GM21737 (cell line): ENCODE results near the gene TKTL1.
"Not testable (repeated sequence)": the region's sequence is repeated elsewhere in the genome, so short reads cannot be mapped to it uniquely, and the experiment has no call there.

Experiments
- ATAC-seq: cut with Tn5 transposase; IDR thresholded peaks from one replicate; pipeline ENCODE4 v1.9.1; 2021; ENCODE audit warnings: mild to moderate bottlenecking, moderate library complexity; ENCODE audit not compliant: unreplicated experiment

Gene TKTL1

DNA sequence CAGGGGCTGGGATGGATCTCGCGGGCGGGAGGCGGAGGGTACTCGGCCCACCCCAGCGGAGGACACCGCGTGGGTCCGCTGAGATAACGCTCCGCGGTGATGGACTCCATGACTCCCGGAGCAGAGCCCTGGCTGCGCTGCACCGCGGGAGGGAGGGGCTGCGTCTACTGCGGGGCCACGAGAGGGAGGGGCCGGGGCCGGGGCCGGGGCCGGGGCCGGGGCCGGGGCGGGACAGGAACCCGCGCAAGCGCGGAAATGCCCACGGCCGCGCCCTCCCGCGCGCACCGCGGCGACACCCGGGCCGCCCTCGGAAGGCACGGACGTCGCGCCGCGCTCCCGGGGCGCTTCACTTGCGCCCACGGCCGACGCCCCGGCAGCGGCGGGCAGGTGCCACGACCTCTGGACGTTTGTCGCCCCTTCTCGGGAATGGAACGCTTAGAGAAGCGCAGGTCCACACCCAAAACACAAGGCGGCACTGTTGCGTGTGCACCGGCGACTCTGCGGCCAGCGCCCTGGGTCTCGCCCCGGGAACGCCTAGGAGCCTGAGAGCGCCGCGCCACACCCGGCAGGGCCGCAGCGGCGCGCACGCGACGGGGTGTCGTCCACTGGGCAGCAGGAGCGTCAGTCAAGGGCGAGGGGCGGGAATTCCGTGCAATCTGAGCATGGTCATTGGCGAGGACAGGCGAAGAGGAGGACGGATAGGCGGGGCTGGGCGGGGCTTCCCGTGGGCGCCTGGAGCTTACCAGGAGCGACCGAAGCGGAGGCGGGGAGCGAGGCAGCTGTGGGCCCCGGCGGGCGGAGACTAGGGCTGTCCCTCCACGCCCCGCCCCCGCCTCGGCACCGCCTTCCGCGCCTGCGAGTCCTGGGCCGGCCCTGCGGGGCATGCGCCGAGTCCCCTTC, 46.1 kb downstream of the TKTL1 start:
- ATAC-seq: peak; percentile 71

DNA sequence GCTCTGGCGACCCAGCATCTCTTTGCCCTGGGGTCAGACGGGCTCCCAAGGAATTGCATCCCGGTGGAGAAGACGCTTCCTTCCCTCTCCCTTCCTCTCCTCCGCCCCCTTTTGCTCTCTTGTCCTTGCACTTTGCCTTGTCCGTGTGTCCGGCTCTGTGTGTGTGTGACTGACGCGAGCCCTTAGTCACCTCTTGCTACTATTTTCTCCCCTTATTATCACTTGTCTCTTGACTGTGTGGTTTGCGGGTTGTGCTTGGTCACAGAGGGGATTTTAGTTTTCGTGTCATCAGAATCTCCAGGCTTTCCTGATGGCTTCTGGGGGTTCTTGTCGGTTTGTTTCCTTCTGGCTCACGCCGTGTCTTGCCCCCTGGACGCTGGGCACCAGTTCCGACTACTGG, 47.5 kb downstream of the TKTL1 start:
- not testable (repeated sequence) for ATAC-seq

DNA sequence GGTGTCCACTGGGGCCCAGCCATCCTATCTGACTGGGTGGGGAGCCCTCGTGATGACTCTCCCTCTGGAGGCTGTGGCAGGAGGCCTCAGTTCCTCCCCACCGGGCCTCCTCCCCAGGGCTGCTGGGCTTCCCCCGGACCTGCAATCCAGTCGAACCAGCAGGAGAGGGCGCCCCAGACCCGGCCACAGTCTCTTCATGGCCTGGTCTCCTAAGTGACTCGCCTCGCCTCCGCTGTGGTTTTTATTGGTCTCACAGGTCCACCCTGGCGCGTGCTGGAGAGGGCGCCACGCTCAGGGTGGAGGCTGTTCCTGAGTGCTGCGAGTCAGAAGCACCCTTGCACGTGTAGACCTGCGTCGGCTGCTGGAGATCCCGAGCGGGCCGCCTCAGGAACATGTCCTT, 48.0 kb downstream of the TKTL1 start:
- ATAC-seq: peak; percentile 35

DNA sequence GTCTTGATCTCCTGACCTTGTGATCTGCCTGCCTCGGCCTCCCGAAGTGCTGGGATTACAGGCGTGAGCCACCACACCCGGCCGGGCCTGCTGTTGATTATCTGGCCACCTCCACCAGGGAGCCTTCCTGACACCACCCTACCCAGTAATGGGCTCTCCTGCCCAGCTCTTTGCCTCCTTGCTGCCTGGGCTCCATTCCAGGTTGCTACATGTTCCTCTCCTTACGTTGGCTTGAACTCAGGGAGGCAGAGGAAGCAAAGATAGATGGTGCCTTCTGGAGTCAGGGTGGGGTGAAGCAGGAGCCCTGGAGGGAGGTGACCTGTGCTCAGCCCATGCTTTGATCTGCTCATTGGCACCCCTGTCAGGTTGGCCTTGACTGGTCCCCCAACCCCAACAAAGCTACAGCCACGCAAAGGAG, 52.5 kb downstream of the TKTL1 start:
- ATAC-seq: no peak

DNA sequence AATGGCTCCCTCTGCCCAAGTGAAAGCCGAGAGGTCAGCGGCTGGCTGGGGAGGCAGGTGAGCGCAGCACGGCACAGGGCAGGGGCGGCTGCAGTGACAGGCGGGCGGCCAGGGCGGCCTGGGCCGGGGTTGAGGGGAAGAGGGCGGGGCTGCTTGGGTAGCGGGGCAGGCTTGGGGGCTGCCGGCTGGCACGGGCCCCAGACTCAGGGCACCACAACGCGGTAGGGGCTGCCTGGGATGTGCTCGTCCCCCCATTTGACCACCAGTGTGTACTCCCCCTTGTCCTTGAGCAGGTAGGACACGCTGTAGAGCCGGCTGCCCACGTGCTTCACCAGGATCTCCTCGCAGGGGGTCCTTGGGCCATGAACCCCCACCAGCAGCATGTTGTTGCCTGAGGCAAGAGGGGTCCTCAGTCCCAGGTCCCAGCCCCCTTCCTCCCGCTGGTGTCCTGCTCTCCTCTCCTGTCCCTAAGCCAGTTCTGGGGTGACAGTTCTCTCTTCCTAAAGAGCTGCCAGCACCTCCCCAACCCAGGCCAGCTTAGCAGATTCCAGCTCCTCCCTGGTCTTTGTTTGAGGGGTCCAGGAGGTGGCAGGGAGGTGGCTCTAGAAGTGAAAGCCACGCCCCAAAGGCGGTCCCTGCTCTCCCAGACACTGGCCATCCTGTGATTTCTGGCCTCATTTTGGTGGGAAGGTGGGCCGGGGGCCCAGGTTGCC, 53.2 kb downstream of the TKTL1 start:
- no peak for ATAC-seq

DNA sequence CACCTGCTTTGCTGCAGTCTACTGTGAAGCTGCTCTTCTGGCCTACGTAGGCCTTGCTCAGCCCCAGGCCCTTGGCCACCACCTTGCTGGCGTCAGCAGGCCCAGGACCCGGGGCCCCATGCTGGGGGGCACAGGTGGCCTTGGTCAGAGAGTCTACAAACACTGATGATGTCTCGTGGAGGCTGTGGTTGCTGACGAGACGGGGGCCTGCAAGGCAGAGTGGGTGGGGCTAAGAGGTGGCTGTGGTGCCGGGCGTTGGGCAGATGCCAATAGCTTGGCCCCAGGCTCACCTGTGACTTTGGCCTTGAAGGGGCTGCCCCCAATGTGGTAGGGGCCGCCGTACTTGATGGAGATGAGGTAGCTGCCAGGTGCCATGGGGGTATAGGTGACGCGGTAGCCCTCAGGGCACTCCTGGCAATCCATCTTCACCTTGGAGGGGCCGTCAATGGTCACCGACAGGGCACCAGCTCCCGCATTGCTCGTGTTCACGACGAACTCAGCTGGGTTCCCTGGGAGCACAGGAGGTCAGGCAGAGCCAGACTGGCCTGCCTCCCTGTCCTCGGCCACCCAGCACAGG, 53.9 kb downstream of the TKTL1 start:
- no peak for ATAC-seq

DNA sequence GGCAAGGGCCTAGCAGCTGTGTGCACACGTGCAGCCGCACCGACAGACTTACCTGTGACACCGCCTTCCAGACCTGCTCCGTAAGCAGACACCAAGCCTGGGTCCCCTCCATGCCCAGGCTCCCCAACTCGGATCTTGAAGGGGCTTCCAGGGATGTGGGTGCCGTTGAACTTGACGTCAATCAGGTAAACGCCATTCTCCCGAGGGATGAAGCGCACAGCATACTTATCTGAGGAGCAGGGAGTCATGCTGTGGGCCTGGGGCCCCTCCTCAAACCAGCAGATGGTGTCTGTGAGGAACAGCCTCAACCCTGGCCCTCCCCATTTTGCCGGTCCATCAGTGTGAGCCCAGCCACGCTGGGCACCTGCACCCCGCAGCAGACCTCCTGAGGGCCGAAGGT, 54.4 kb downstream of the TKTL1 start:
- ATAC-seq: no peak

DNA sequence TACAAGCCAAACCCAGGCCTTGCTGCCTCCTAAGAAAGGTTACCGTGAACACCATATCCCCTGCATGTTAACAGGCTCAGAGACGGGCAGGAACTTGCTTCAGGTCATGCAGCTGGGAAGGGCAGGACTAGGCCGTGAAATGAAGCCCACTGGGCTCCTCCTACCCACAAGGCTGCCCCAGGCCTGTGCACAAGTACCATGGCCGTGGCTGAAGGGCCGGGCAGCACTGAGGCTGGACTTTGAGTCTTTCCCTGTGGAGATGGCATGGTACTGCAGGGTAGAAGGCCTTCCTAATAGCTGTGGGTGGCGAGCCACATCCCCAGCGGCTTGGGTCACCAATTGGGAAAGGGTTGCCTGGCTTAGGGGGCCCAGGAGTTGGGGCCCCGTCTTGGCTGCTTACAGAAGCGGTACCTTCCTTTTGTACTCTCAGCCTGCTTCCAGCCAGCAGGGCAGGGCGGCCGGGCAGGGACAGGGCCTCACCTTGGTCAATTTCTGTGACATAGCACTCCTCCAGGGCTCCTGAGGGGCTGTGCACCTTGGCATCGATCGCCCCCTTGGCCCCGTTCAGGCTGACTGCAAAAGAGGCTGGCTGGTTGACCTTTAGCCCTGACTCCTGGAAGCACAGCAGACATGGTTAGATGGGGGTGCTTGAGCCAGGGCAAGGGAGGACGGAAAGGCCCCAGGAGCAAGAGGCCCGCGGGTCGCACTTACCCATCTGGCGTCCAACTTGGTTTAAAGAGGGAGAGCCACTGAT, 55.0 kb downstream of the TKTL1 start:
- ATAC-seq: no peak

DNA sequence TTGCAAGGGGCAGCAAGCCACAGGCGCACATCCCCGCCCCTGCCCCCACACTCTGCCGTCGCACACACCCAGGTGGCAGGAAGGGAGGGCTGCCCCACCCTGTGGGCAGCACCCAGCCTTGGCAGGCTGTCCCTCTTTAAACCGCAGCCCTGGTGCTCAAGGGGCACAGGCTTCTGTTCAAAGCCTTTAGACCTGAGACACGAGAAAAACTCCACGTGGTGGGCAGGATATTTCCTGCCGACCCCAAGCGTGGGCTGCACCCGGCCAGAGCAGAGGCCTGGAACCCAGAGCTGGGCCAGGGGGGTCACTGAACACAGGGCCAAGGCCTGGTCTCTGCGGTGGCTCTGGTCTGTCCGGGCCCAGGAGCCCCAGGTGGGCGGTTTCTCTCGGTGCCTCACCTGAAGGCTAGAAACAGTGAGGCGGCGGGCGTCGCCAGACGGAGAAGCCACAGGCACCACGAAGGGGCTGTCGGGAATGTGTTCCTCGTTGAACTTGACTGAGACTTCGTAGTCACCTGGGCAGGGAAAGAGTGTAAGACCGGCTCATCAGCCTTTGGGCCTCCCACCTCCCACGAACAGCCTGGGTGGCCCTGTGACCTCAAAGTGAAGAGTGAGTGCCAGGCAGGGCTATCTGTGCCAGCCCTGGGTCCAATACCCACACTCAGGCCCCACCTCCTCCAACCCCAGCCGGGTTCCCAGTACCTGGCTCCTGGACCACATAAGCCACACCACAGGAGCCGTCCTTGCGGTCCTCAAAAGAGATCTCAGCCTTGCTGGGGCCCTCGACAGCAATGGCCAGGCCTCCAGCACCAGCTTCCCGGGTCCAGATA, 55.8 kb downstream of the TKTL1 start:
- ATAC-seq: no peak

DNA sequence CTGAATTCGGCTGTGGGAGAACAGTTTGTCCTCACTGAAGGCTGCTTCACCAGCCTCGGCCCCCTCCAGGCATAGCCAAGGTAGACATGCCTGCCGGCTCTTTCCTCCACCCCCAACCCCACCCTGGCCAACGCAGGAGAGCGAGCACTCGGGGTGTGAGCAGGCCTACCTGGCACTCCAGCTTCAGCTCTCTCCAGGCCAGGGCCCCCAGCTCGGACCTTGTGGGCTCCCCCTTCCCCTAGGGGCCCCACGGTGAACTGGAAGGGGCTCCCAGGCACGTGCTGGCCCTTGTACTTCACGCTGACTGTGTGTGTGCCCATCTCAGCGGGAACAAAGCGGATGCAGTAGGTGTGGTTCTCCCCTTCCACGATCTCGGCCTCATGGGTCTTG, 56.4 kb downstream of the TKTL1 start:
- no peak for ATAC-seq

DNA sequence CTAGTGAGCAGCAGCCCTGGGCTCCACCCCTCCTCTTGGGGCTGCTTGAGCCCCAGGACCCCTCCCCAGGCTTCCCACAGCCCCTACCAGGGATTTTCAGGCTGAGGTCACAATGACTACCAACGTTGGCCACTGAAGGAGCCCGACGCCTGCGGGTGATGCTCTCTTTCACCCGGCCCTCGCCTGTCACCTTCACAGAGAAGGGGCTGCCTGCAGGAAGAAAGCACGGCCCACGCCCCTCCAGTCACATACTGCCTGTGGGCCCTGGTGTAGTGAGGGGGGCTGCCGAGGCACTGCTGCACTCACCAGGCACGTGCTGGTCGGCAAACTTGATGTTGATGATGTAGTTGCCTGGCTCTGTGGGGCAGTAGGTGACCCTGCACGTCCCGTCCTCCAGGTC, 56.9 kb downstream of the TKTL1 start:
- ATAC-seq: no peak

DNA sequence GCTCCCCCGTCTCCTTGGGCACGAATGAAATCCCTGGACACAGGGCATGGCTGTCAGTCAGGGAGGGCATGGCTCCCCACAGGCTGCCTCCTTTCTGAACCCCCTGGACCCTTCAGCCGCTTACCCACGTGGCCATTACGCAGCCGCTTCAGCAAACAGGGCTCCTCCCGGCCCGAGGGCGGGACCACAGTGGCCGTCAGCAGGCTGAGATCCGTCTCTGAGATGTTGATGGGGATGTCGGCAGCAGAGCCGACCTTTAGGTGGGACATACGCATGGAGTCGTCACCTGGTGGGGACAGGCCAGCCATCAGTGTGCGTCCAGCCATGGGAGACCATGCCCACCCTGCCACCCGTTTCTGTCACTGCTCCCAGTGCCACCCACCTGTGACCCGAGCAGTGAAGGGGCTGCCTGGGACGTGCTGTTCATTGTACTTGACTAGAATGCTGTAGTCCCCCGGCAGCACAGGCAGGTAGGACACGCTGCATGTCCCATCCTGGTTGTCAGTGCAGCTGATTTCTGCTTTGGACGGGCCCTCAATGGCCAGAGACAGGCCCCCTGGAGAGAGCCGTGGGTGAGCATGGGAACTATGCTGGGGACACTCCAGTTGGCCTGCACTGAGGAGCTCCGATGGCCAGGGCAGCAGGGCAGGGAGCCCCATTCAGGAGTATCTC, 57.7 kb downstream of the TKTL1 start:
- no peak for ATAC-seq

DNA sequence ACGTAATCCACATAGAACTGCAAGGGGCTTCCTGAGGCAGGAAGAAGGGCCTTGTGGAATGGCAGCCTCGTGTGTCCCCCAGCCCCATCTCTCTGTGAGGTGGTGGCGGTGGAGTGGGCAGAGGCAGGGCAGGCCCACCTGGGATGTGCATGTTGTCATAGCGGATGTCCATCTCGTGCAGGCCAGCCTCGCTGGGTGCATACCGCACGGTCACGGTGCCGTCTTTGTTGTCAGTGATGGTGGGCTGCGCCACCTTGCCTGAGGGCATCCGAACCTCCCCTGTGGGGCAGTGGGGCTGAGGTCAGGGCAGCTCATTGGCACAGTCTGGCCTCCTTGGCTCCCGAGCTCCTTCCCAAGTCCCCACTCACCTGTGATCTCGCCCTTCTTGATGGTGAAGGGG, 58.4 kb downstream of the TKTL1 start:
- no peak for ATAC-seq

DNA sequence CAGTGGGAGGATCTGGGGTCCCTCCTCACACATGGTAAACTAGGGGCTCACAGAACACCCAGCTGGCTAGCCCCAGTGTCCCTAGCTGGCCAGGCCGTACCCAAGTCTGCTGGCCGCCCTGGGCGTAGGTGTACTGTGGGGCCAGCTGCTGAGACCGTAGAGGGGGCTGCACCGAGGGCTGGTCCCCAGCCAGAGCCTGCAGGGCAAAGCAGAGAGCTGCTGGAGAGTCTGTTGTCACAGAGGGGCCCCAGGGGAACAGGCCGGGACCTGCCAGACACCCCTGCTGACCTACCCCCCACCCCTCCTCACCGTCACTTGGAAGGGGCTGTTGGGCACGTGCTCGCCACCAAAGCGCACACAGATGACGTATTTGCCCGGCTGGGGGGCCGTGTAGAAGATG, 58.9 kb downstream of the TKTL1 start:
- ATAC-seq: no peak

DNA sequence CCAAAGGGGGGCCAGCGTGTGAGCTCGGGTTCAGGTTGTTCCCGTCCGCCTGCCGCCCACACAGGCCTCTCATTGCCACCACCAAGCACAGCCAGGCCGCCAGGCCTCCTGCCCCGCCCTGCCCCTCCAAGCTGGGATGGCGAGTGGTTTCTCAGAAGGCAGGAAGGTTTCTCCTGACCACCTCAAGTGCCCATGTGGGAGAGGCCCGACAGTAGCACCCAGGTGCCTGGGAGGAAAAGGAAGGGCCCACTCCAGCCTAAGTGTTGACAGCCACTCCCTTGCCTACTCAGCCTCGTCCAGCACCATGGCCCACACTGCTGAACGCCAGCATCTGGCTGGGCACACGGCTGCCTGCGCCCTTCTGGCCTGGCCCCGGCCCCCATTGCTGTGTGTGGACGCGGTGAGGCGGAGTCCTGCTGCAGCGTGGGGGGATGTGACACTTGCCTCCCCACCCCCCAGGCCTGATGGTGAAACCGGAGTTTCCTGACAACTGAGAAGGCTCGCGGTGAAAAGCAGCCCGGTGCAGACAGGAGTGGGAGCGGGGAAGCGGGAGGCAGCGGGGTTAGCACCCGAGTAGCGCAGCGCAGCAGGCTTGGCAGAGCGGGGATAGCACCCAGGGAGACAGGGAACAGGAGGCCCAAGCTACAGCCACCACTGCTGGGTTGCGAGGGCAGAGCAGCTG, 59.6 kb downstream of the TKTL1 start:
- no peak for ATAC-seq

DNA sequence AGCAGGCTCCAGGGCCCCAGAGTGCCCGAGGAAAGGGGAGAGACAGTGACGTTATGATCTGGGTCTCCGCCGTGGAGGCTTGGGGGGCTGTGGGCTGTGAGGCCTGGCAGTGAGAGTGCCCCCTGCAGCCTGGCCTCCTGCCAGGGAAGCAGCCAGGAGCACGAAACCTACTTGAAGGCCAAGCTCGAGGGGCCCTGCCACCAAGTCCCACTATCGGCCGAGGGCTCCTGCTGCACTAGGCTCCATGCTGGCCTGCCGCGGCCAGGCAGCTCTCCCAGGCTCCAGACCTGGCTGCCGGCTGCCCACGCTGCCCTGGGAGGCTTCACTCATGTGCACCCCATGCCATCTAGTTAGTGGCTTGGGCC, 60.2 kb downstream of the TKTL1 start:
- no peak for ATAC-seq

DNA sequence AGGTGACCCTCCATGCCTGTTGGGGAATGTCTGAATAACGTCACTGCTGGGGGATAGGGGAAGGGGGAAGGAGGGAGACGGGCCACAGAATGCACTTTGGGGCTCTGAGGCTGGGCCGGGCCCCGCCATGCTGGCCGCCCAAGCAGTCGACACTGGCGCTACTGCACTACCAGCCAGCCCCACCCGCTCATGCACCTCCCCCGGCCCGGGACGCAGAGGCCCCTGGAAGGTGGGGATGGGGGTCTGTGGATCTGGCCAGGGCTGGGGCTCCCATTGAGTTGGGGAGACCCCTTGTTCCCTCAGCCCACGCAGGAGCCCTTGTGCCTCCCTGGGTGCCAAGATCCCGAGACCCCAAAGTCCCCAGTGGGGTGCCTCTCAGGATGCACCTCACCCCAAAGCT, 61.0 kb downstream of the TKTL1 start:
- ATAC-seq: no peak

DNA sequence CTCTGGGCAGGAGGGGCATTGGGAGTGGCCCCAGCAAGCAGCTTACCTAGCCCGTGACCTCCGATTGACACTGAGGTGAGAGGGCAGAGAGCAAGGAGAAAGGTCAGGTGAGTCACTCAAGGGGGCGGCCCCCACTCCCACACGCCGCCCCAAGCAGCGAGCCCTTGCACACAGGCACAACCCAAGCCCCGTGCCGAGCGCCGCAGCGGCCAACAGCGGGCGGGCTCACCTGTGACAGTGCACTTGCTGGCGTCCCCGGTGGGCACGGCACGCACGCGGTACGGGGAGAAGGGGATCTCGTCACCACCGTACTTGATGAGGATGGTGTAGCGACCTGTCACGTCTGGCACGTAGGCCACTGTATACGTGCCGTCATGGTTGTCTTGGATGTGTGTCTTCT, 61.6 kb downstream of the TKTL1 start:
- no peak for ATAC-seq

DNA sequence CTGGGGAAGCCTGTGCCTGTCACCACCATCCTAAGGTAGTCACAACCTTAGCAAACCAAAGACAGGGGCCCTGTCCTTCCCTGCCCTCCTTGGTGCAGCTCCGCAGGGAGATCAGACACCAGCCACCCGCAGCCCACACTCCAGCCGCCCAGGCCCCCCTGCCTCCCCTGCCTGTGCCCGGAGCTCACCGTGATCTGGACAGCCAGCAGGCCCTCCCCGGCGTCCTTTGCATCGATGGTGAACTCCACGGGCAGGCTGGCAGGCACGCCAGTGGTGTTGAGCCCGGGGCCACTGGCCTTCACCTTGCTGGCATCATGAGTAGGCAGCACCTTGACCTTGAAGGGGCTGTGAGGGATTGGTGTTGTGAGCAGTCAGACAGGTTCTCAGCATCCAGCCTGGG, 62.4 kb downstream of the TKTL1 start:
- ATAC-seq: no peak
